Subcutaneous adipose tissue (tissue), 4 donors: ENCODE data around the gene GINS1. TPM values are rescaled to one million over a fixed set of nuclear protein-coding genes. Genes with fewer than 3 reads are reported as not detected.

ENCODE experiments used
- CTCF ChIP-seq: fragments of 450-650 bp; IDR thresholded peaks from one replicate; pipeline ENCODE4 v1.5.1; 2016; ENCODE audit warnings: low read depth, mild to moderate bottlenecking, control low read depth, antibody characterized with exemption, moderate library complexity
- total RNA-seq, 4 donors: library from RNA; depleted of rRNA; stranded (reverse); fragments of >200 nt; gene quantifications; one replicate each; pipeline ENCODE4 v1.1.0, GENCODE V29; 2016

Gene GINS1
- total RNA-seq, 4 donors from 2014 or later = 0.16 to 2.2 (median 0.83) TPM

- no peak for TF ChIP-seq CTCF
Measured at GRCh38 chr20:25439328-25439727, 31.9 kb downstream of the GINS1 start.

- TF ChIP-seq CTCF = no peak
Measured at GRCh38 chr20:25444556-25444955, 37.1 kb downstream of the GINS1 start.

- TF ChIP-seq CTCF = no peak
Measured at GRCh38 chr20:25447671-25448070, 40.2 kb downstream of the GINS1 start.

GRCh38 chr20:25452333-25452732 is 44.9 kb downstream of the GINS1 start:
- no peak for TF ChIP-seq CTCF

GRCh38 chr20:25453035-25453810 is 45.8 kb downstream of the GINS1 start:
- TF ChIP-seq CTCF = no peak

- TF ChIP-seq CTCF = no peak
Measured at GRCh38 chr20:25454153-25454900, 46.9 kb downstream of the GINS1 start.

- no peak for TF ChIP-seq CTCF
Measured at GRCh38 chr20:25457886-25458680, 50.6 kb downstream of the GINS1 start.
